GM12878 (cell line): Measurements from ENCODE around the gene TCF23.
"Not testable (repeated sequence)": the region's sequence is repeated elsewhere in the genome, so short reads cannot be mapped to it uniquely, and the experiment has no call there.

Experiments
- ATF2 ChIP-seq: IDR thresholded peaks from 2 replicates; pipeline ENCODE4 v1.6.1; 2012; ENCODE audit warnings: low read length, inconsistent platforms
- BRCA1 ChIP-seq: IDR thresholded peaks from 2 replicates; pipeline ENCODE4 v1.6.1; 2011; ENCODE audit warnings: low read depth, low read length, improper control_type of control experiment
- CBFB ChIP-seq: IDR thresholded peaks from 2 replicates; pipeline ENCODE4 v1.6.1; 2016; ENCODE audit warnings: antibody characterized with exemption, low read depth
- CHD4 ChIP-seq: fragments of 200-600 bp; sonication (generic); IDR thresholded peaks from 2 replicates; pipeline ENCODE4 v1.6.1; 2016; ENCODE audit warnings: mild to moderate bottlenecking
- CTCF ChIP-seq, 3 experiments: IDR thresholded peaks in 2 of 3; conservative IDR thresholded peaks in 1 of 3; 2 replicates each; pipeline ENCODE4 v1.5.1; 2011; ENCODE audit warnings: low read depth in 3 of 3, low read length in 3 of 3, mild to moderate bottlenecking in 3 of 3, control low read depth in 2 of 3, moderate library complexity in 2 of 3, inconsistent platforms in 1 of 3, mixed read lengths in 1 of 3; ENCODE audit not compliant: control insufficient read depth in 2 of 3, insufficient read depth in 1 of 3; ENCODE audit errors: extremely low read depth in 1 of 3
- EP300 ChIP-seq, 2 experiments: fragments of 150-350 bp in 1 of 2; IDR thresholded peaks; 2 replicates each; pipeline ENCODE4 v1.6.1; 2011 to 2012; ENCODE audit warnings: low read depth in 2 of 2, low read length in 2 of 2, borderline replicate concordance in 1 of 2, improper control_type of control experiment in 1 of 2, inconsistent platforms in 1 of 2; ENCODE audit not compliant: control insufficient read depth in 1 of 2
- MXI1 ChIP-seq: fragments of 150-350 bp; IDR thresholded peaks from 2 replicates; pipeline ENCODE4 v1.6.1; 2011; ENCODE audit warnings: low read depth, mild to moderate bottlenecking, inconsistent platforms, low read length, improper control_type of control experiment
- PBX3 ChIP-seq: IDR thresholded peaks from 2 replicates; pipeline ENCODE4 v1.6.1; 2011; ENCODE audit warnings: mild to moderate bottlenecking, low read depth, low read length, moderate library complexity; ENCODE audit not compliant: insufficient replicate concordance
- SIX5 ChIP-seq: IDR thresholded peaks from 2 replicates; pipeline ENCODE4 v1.6.1; 2011; ENCODE audit warnings: mild to moderate bottlenecking, low read depth, low read length, moderate library complexity; ENCODE audit not compliant: severe bottlenecking
- SMC3 ChIP-seq: IDR thresholded peaks from 2 replicates; pipeline ENCODE4 v1.6.1; 2011; ENCODE audit warnings: low read length, improper control_type of control experiment, borderline replicate concordance
- TARDBP ChIP-seq: IDR thresholded peaks from 2 replicates; pipeline ENCODE4 v1.6.1; 2016; ENCODE audit warnings: borderline replicate concordance
- ZBED1 ChIP-seq: IDR thresholded peaks from 2 replicates; pipeline ENCODE4 v1.6.1; 2016; ENCODE audit warnings: borderline replicate concordance
- ZNF622 ChIP-seq: fragments of 450-650 bp; IDR thresholded peaks from 2 replicates; pipeline ENCODE4 v1.6.1; 2017; ENCODE audit warnings: mild to moderate bottlenecking, inconsistent platforms

- TF ChIP-seq MXI1; PBX3; ZNF622; BRCA1; ZBED1; TARDBP; CHD4; SIX5; SMC3; CTCF (IDR thresholded peaks at IDR 0.05 in 2 of 3, conservative IDR thresholded peaks at IDR 0.05 in 1 of 3; ENCODE audit: control insufficient read depth in 2 of 3, extremely low read depth in 1 of 3, insufficient read depth in 1 of 3, low read depth in 3 of 3, low read length in 3 of 3); CBFB; EP300 (IDR thresholded peaks at IDR 0.05; ENCODE audit: borderline replicate concordance in 1 of 2, control insufficient read depth in 1 of 2, low read depth in 2 of 2, low read length in 2 of 2); ATF2: not testable (repeated sequence)
These were observed 49.3 kb downstream of the TCF23 start for GRCh38 chr2:27198068-27198467.
